A673 (cell line): ENCODE results near the gene RPS19. TPM values are rescaled to one million over a fixed set of nuclear protein-coding genes. Genes with fewer than 3 reads are reported as not detected.

Experiments used
- BruUV-seq: library from RNA; stranded (reverse); fragments of 400-500 nt; replicated peaks from 2 replicates; lab custom pipeline; 2021; lab: Mats Ljungman, UMichigan
- CTCF ChIA-PET: fragments of 300-600 bp; sonication (Branson Sonifier 250); formaldehyde crosslinking; loops from one replicate; lab custom pipeline; 2022; ENCODE audit warnings: antibody characterized with exemption; lab: Charles Lee
- POLR2A ChIA-PET: fragments of 300-600 bp; sonication (Branson Sonifier 250); formaldehyde crosslinking; loops from one replicate; lab custom pipeline; 2022; ENCODE audit warnings: antibody characterized with exemption; ENCODE audit not compliant: low non-redundant PET; lab: Charles Lee
- DNase-seq: peaks from one replicate; pipeline ENCODE4 v3.0.0-alpha.2; 2015; ENCODE audit warnings: low spot score
- H3K27ac ChIP-seq: fragments of 200-600 bp; sonication (generic); 2 replicates; pipeline ENCODE4 v1.5.1; 2016; ENCODE audit warnings: mixed run types, low read depth, mild to moderate bottlenecking, mixed read lengths, antibody characterized with exemption, low read length; ENCODE audit not compliant: poor library complexity, severe bottlenecking
- H3K27me3 ChIP-seq: fragments of 200-600 bp; sonication (generic); replicated peaks from 2 replicates; pipeline ENCODE4 v1.6.1; 2017; ENCODE audit warnings: mixed run types, low read depth, mild to moderate bottlenecking, mixed read lengths, antibody characterized with exemption, low read length; ENCODE audit not compliant: insufficient read depth, poor library complexity
- H3K36me3 ChIP-seq: fragments of 200-600 bp; sonication (generic); 2 replicates; pipeline ENCODE4 v1.6.1; 2016; ENCODE audit warnings: mixed run types, mild to moderate bottlenecking, mixed read lengths, antibody characterized with exemption, low read length; ENCODE audit not compliant: insufficient read depth, poor library complexity, severe bottlenecking
- H3K4me1 ChIP-seq: fragments of 200-600 bp; sonication (generic); 2 replicates; pipeline ENCODE4 v1.6.1; 2017; ENCODE audit warnings: mixed run types, mild to moderate bottlenecking, mixed read lengths, antibody characterized with exemption, low read length; ENCODE audit not compliant: insufficient read depth, poor library complexity, severe bottlenecking
- H3K4me3 ChIP-seq: fragments of 200-600 bp; sonication (generic); 2 replicates; pipeline ENCODE4 v1.5.1; 2016; ENCODE audit warnings: low read depth, mixed run types, mild to moderate bottlenecking, mixed read lengths, low read length; ENCODE audit not compliant: poor library complexity, severe bottlenecking
- H3K9me3 ChIP-seq: fragments of 200-600 bp; sonication (generic); 2 replicates; pipeline ENCODE4 v1.6.1; 2016; ENCODE audit warnings: mixed run types, low read depth, mild to moderate bottlenecking, mixed read lengths, antibody characterized with exemption, low read length; ENCODE audit not compliant: poor library complexity, severe bottlenecking
- CTCF ChIP-seq: fragments of 300-800, 200-600 bp; sonication (generic); conservative IDR thresholded peaks from 2 replicates; pipeline ENCODE4 v1.5.1; 2017; ENCODE audit warnings: low read depth, mild to moderate bottlenecking, antibody characterized with exemption, low read length, moderate library complexity, mixed read lengths
- EZH2 ChIP-seq: fragments of 200-600 bp; sonication (generic); IDR thresholded peaks from 2 replicates; pipeline ENCODE4 v1.6.1; 2017; ENCODE audit warnings: borderline replicate concordance, low read depth, mild to moderate bottlenecking, mixed read lengths, antibody characterized with exemption, low read length; ENCODE audit not compliant: poor library complexity, severe bottlenecking
- intact Hi-C: fragments of 100-400 bp; cut with micrococcal nuclease; formaldehyde crosslinking; loops from one replicate; pipeline ENCODE4 v1.10.0; 2022; ENCODE audit not compliant: unreplicated experiment
- total RNA-seq: library from RNA; stranded (reverse); gene quantifications from 2 replicates; pipeline ENCODE4 v1.2.3, GENCODE V29; 2021

The RPS19 gene
- total RNA-seq, 1 experiment from 2014 or later: 2,559 TPM

GRCh38 chr19:41918653-41919244, 58.7 kb downstream of the RPS19 start:
- CTCF ChIA-PET: no interaction called here
- Histone ChIP-seq H3K27me3 (peaks cover 26% of the 10 kb centered on the region), H3K36me3 (no peaks in the 10 kb centered on the region), H3K9me3 (no peaks in the 10 kb centered on the region), H3K27ac (no peak overlapping the region), H3K4me3 (no peak overlapping the region), H3K4me1 (peaks cover 4% of the 10 kb centered on the region)
- TF ChIP-seq EZH2 (no peak), CTCF (no peak)
- intact Hi-C loops: no loop called here
- no TSS peak for BruUV-seq
- no peak for DNase-seq
- POLR2A ChIA-PET: no interaction called here

GRCh38 chr19:41919948-41920712, 60.1 kb downstream of the RPS19 start:
- BruUV-seq: no TSS peak
- Histone ChIP-seq H3K36me3 (no peaks in the 10 kb centered on the region), H3K4me1 (peaks cover 4% of the 10 kb centered on the region), H3K9me3 (no peaks in the 10 kb centered on the region), H3K4me3 (no peak overlapping the region), H3K27me3 (peaks cover 16% of the 10 kb centered on the region), H3K27ac (no peak overlapping the region)
- ChIA-PET CTCF (no interaction called here), POLR2A (no interaction called here)
- TF ChIP-seq EZH2: no peak
- no peak for TF ChIP-seq CTCF
- no peak for DNase-seq
- intact Hi-C loops: no loop called here

GRCh38 chr19:41920882-41921576, 61.0 kb downstream of the RPS19 start:
- POLR2A ChIA-PET: no interaction called here
- peaks cover 7% of the 10 kb centered on the region for H3K27me3 ChIP-seq
- CTCF ChIA-PET: no interaction called here

More at GRCh38 chr19:41920882-41921576, 61.0 kb downstream of the RPS19 start:
- Histone ChIP-seq H3K4me1 (peaks cover 4% of the 10 kb centered on the region), H3K4me3 (no peak overlapping the region), H3K36me3 (no peaks in the 10 kb centered on the region), H3K9me3 (no peaks in the 10 kb centered on the region), H3K27ac (no peak overlapping the region)
- BruUV-seq: no TSS peak
- TF ChIP-seq EZH2 (no peak), CTCF (0 out of 2 replicates have a peak, but pooled peaks have one; percentile 20)
- intact Hi-C loops: no loop called here
- DNase-seq: no peak
